RPMI7951 (cell line): ENCODE data around the gene COPZ2. TPM values are rescaled to one million over a fixed set of nuclear protein-coding genes. Genes with fewer than 3 reads are reported as not detected.
"Not testable (repeated sequence)": the region's sequence is repeated elsewhere in the genome, so short reads cannot be mapped to it uniquely, and the experiment has no call there.

ENCODE experiments used
- DNase-seq: peaks from one replicate; pipeline ENCODE4 v3.0.0-alpha.2; 2012; ENCODE audit warnings: low read depth
- total RNA-seq: library from RNA; depleted of rRNA; stranded (reverse); fragments of >200 nt; shearing (Covaris generic); gene quantifications from 2 replicates; pipeline ENCODE4 v1.2.3, GENCODE V29; 2014

The COPZ2 gene
- total RNA-seq, 1 experiment from 2014 or later = 41.7 TPM

GRCh38 chr17:48031966-48032365 lies 5.6 kb downstream of the COPZ2 start:
- no peak for DNase-seq

- no peak for DNase-seq
Observed at GRCh38 chr17:48030531-48030930, 7.1 kb downstream of the COPZ2 start.

- DNase-seq = no peak
Observed at GRCh38 chr17:48028736-48029135, 8.9 kb downstream of the COPZ2 start.

GRCh38 chr17:48027322-48027981 lies 10.1 kb downstream of the COPZ2 start:
- DNase-seq = no peak

GRCh38 chr17:48026502-48027321 lies 10.9 kb downstream of the COPZ2 start:
- DNase-seq = peak; percentile 86

- DNase-seq = peak; percentile 39
Observed at GRCh38 chr17:48025904-48026501, 11.6 kb downstream of the COPZ2 start.

- DNase-seq = peak; percentile 94
Observed at GRCh38 chr17:48025040-48025903, 12.3 kb downstream of the COPZ2 start.

GRCh38 chr17:48024149-48025039 lies 13.2 kb downstream of the COPZ2 start:
- DNase-seq = peak; percentile 73

- DNase-seq = peak; percentile 83
Observed at GRCh38 chr17:48023400-48024148, 14.0 kb downstream of the COPZ2 start.

- DNase-seq = no peak
Observed at GRCh38 chr17:48022901-48023300, 14.7 kb downstream of the COPZ2 start.

GRCh38 chr17:48021934-48022333 lies 15.7 kb downstream of the COPZ2 start:
- no peak for DNase-seq

GRCh38 chr17:48017817-48018158 lies 19.8 kb downstream of the COPZ2 start:
- not testable (repeated sequence) for DNase-seq

GRCh38 chr17:48016112-48016511 lies 21.5 kb downstream of the COPZ2 start:
- DNase-seq = no peak

- no peak for DNase-seq
Observed at GRCh38 chr17:48014595-48015111, 22.9 kb downstream of the COPZ2 start.

GRCh38 chr17:48013876-48014594 lies 23.6 kb downstream of the COPZ2 start:
- no peak for DNase-seq

GRCh38 chr17:48012654-48013053 lies 24.9 kb downstream of the COPZ2 start:
- no peak for DNase-seq

GRCh38 chr17:48012151-48012520 lies 25.5 kb downstream of the COPZ2 start:
- peak; percentile 55 for DNase-seq

GRCh38 chr17:48011405-48012150 lies 26.0 kb downstream of the COPZ2 start:
- peak; percentile 52 for DNase-seq

GRCh38 chr17:48010193-48010592 lies 27.4 kb downstream of the COPZ2 start:
- DNase-seq = no peak
